ENCODE data around the gene RAB8A.
"Not testable (repeated sequence)": the region's sequence is repeated elsewhere in the genome, so short reads cannot be mapped to it uniquely, and the experiment has no call there.

Gene RAB8A

DNA sequence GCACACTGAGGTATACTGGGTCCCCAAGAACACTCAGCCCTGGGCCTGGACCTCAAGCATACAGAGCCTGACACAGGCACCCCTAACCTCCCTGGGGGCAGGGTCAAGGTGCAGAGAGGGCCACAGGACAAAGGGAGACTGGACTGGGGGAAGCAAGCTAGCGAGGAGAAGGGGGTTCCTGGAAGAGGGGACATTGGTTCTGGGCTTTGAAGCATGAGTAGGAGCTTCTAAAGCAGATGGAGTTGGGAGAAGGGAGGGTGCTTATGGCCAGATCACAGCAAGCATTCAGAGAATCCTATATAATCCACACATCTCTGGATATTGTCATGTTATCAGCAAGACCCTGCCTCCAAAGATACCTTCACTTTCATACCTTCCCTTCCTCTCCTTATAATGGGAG is 58.4 kb downstream of the RAB8A start:
- DNase-seq (ENCODE audit: low read depth in 2 of 2, low spot score in 1 of 2) = no peak

- DNase-seq (ENCODE audit: low read depth in 2 of 2, low spot score in 1 of 2) = no peak
Observed at GRCh38 chr19:16175954-16176353, 64.3 kb downstream of the RAB8A start.

DNA sequence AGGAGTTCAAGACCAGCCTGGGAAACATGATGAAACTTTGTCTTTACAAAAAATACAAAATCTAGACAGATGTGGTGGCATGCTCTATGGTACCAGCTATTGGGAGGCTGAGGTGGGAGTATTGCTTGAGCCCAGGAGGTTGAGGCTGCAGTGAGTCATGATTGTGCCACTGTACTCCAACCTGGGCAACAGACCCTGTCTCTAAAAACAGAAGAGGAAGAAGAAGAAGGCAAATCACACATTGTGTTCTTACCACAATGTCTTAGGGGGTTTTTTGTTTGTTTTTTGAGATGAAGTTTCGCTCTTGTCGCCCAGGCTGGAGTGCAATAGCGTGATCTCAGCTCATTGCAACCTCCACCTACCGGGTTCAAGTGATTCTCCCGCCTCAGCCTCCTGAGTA is 67.2 kb downstream of the RAB8A start:
- DNase-seq (ENCODE audit: low read depth in 2 of 2, low spot score in 1 of 2) = not testable (repeated sequence)

GRCh38 chr19:16180611-16181010 is 68.9 kb downstream of the RAB8A start:
- no peak for DNase-seq (ENCODE audit: low read depth in 2 of 2, low spot score in 1 of 2)
